Pancreas (tissue), 10 donors: ENCODE results near the gene FAHD2A. TPM values are rescaled to one million over a fixed set of nuclear protein-coding genes. Genes with fewer than 3 reads are reported as not detected.

Experiments
- ATAC-seq, 4 donors: fragments of 200-7000 bp; cut with Tn5 transposase; one replicate each; pipeline versions ENCODE4 v1.8.0 to v1.9.1; 2020; ENCODE audit warnings: mild to moderate bottlenecking in 4 of 4, moderate library complexity in 4 of 4
- DNase-seq, 6 donors: peaks; one replicate each; pipeline ENCODE4 v3.0.0-alpha.2; 2020
- FAIRE-seq: peaks from 2 replicates; lab custom pipeline; 2012; peaks lifted over from hg19 to GRCh38; lab: Jason Lieb, UNC
- H3K27ac ChIP-seq, 4 donors: fragments of 200-600 bp; sonication (generic); 1 replicate in 3 of 4; 2 replicates in 1 of 4; pipeline versions ENCODE4 v1.5.0 to v1.8.0; 2020
- H3K27me3 ChIP-seq, 4 donors: fragments of 200-600 bp; one replicate each; pipeline ENCODE4 v1.8.0; 2021
- H3K36me3 ChIP-seq, 3 donors: fragments of 200-600 bp; sonication (generic) in 1 of 3; one replicate each; pipeline versions ENCODE4 v1.5.0 to v1.8.0; 2020 to 2021
- H3K4me1 ChIP-seq, 3 donors: fragments of 200-600 bp; one replicate each; pipeline ENCODE4 v1.8.0; 2021
- H3K4me3 ChIP-seq, 4 donors: fragments of 200-600 bp; sonication (generic) in 2 of 4; one replicate each; pipeline versions ENCODE4 v1.5.0 to v1.8.0; 2020 to 2021
- H3K9me3 ChIP-seq, 4 donors: fragments of 200-600 bp; one replicate each; pipeline ENCODE4 v1.8.0; 2021
- CTCF ChIP-seq, 4 donors: fragments of 200-600 bp; sonication (generic) in 3 of 4; IDR thresholded peaks; one replicate each; pipeline versions ENCODE4 v1.5.0 to v1.8.0; 2021; ENCODE audit warnings: antibody characterized with exemption in 4 of 4
- WGBS, 2 donors: extraction: QIAGEN DNeasy Blood & Tissue Kit; methylation state at CpG; one replicate each; pipeline ENCODE4 v1.1.7; 2013; 5-methylcytosine and 5-hydroxymethylcytosine counted together
- intact Hi-C, 3 donors: fragments of 100-400 bp; cut with DNase I; formaldehyde crosslinking; loops; one replicate each; pipeline versions ENCODE4 v1.11.1 to v1.14.2; 2022
- polyA plus RNA-seq, 2 donors: library from polyadenylated mRNA; stranded (reverse); fragments of 200-250 nt; gene quantifications; one replicate each; pipeline ENCODE4 v1.2.3, GENCODE V29; 2013
- total RNA-seq, 6 donors: library from RNA; stranded (reverse); fragmentation: NEBNext Ultra II Directional in 4 of 6; extraction: Animal tissue kit (Norgen Biotek cat#: 25700) in 4 of 6; gene quantifications; one replicate each; pipeline versions ENCODE4 v1.2.1 to v1.2.4, GENCODE V29; 2021 to 2023
- donor health status: healthy with polysubstance abuse.
- donor health status: DM: no; HTN: no; CAD: no; lungs with moderate emphysema.
- donor health status: DM: no; HTN: no; CAD: no.
- donor health status: control.
- donor health status: control.
- donor health status: Bipolar disorder and iron deficiency.
- donor health status: DM: yes; HTN: yes; CAD: no.
- donor health status: DM: no; HTN: no; CAD: no.
- donor health status: DM: no; HTN: no; CAD: no.
- donor health status: DM: yes; HTN: yes; CAD: no.

FAHD2A gene
- total and polyA plus RNA-seq, 8 donors, result 15.4 to 22.2 (median 18.3) TPM

GRCh38 chr2:95386031-95386430 is 16.5 kb upstream of the FAHD2A start:
- no peaks in the 10 kb centered on the region for H3K9me3 ChIP-seq
- WGBS, 2 donors, result 68 to 75% methylated on average over 6 of the region's 6 CpGs
- peaks cover 0 to 2% (median 0%) of the 10 kb centered on the region in 3 donors for H3K4me1 ChIP-seq
- H3K27ac ChIP-seq, result no peak overlapping the region
- FAIRE-seq, result no peak
- no peaks in the 10 kb centered on the region for H3K36me3 ChIP-seq
- no peak for TF ChIP-seq CTCF (IDR thresholded peaks at IDR 0.05)
- no peak for ATAC-seq
- intact Hi-C loops, result no loop called here
- no peaks in the 10 kb centered on the region for H3K27me3 ChIP-seq
- H3K4me3 ChIP-seq, result no peak overlapping the region
- peak in 1 of 6 donors; percentile 5 for DNase-seq

GRCh38 chr2:95387358-95387757 is 15.2 kb upstream of the FAHD2A start:
- intact Hi-C loops, result no loop called here
- FAIRE-seq (no peak), ATAC-seq (no peak), DNase-seq (no peak)
- Histone ChIP-seq H3K4me3 (no peak overlapping the region), H3K27ac (no peak overlapping the region), H3K36me3 (no peaks in the 10 kb centered on the region), H3K4me1 (peaks cover 0 to 12% (median 9%) of the 10 kb centered on the region in 3 donors), H3K9me3 (no peaks in the 10 kb centered on the region), H3K27me3 (no peaks in the 10 kb centered on the region)
- no peak for TF ChIP-seq CTCF (IDR thresholded peaks at IDR 0.05)
- 84% methylated on average over 7 of the region's 7 CpGs for WGBS, 2 donors

- 74 to 79% methylated on average over 14 of the region's 14 CpGs for WGBS, 2 donors
- Histone ChIP-seq H3K9me3 (no peaks in the 10 kb centered on the region), H3K4me1 (peaks cover 0 to 18% (median 10%) of the 10 kb centered on the region in 3 donors), H3K36me3 (no peaks in the 10 kb centered on the region), H3K27me3 (no peaks in the 10 kb centered on the region), H3K27ac (no peak overlapping the region), H3K4me3 (no peak overlapping the region)
- no peak for TF ChIP-seq CTCF (IDR thresholded peaks at IDR 0.05)
- no peak for DNase-seq
- intact Hi-C loops, result no loop called here
- no peak for ATAC-seq
- FAIRE-seq, result no peak
Observed at GRCh38 chr2:95388091-95388692, 14.3 kb upstream of the FAHD2A start.

GRCh38 chr2:95388856-95389244 is 13.7 kb upstream of the FAHD2A start:
- ATAC-seq (no peak), DNase-seq (no peak), FAIRE-seq (no peak)
- no peaks in the 10 kb centered on the region for H3K27me3 ChIP-seq
- intact Hi-C loops, result no loop called here
- no peak overlapping the region for H3K4me3 ChIP-seq
- no peak for TF ChIP-seq CTCF (IDR thresholded peaks at IDR 0.05)
- H3K27ac ChIP-seq, result no peak overlapping the region
- H3K36me3 ChIP-seq, result no peaks in the 10 kb centered on the region
- H3K9me3 ChIP-seq, result no peaks in the 10 kb centered on the region
- H3K4me1 ChIP-seq, result peaks cover 0 to 18% (median 16%) of the 10 kb centered on the region in 3 donors
- 36 to 37% methylated on average over 12 to 15 of the region's 15 CpGs for WGBS, 2 donors
